Ovary (tissue), 9 donors: ENCODE results near the gene IFIT3. TPM values are rescaled to one million over a fixed set of nuclear protein-coding genes. Genes with fewer than 3 reads are reported as not detected.

ENCODE experiments used
- DNase-seq, 5 donors: peaks; one replicate each; pipeline ENCODE4 v3.0.0-alpha.2; 2019 to 2020
- H3K27ac ChIP-seq, 2 donors: fragments of 200-600 bp; one replicate each; pipeline versions ENCODE4 v1.5.1 to v1.8.0; 2019 to 2022
- H3K27me3 ChIP-seq: fragments of 200-600 bp; one replicate; pipeline ENCODE4 v1.8.0; 2022
- H3K36me3 ChIP-seq: fragments of 200-600 bp; sonication (generic); one replicate; pipeline ENCODE4 v1.5.1; 2019
- H3K4me1 ChIP-seq: one replicate; pipeline ENCODE4 v1.8.1; 2013; ENCODE audit warnings: mild to moderate bottlenecking, moderate library complexity; ENCODE audit not compliant: insufficient read depth
- H3K4me3 ChIP-seq: fragments of 200-600 bp; sonication (generic); one replicate; pipeline ENCODE4 v1.5.1; 2017
- H3K9me3 ChIP-seq, 2 donors: fragments of 200-600 bp in 1 of 2; sonication (generic) in 1 of 2; one replicate each; pipeline versions ENCODE4 v1.5.1 to v1.8.1; 2013 to 2019; ENCODE audit warnings: mild to moderate bottlenecking in 1 of 2, moderate library complexity in 1 of 2
- EP300 ChIP-seq: sonication (generic); formaldehyde crosslinking; IDR thresholded peaks from one replicate; pipeline ENCODE4 v1.6.1; 2017; ENCODE audit warnings: antibody characterized with exemption
- POLR2A ChIP-seq: fragments of 450-650 bp; IDR thresholded peaks from one replicate; pipeline ENCODE4 v1.6.1; 2017; ENCODE audit warnings: antibody characterized with exemption, mild to moderate bottlenecking, moderate library complexity
- WGBS, 3 donors: extraction: QIAGEN DNeasy Blood & Tissue Kit in 1 of 3; methylation state at CpG; one replicate each; pipeline versions ENCODE4 v1.1.5 to v1.1.7; 2013 to 2017; 5-methylcytosine and 5-hydroxymethylcytosine counted together
- intact Hi-C, 4 donors: fragments of 100-400 bp; cut with DNase I; formaldehyde crosslinking; loops; one replicate each; pipeline versions ENCODE4 v1.11.0 to v1.15.1; 2022 to 2023
- polyA plus RNA-seq, 2 donors: library from polyadenylated mRNA; stranded (reverse); fragments of 200-250 nt in 1 of 2; fragments of 350-450 nt in 1 of 2; fragmentation: Illumina TruSeq in 1 of 2; extraction: RNeasy Lipid Tissue Mini Kit (QIAGEN cat#74804) in 1 of 2; gene quantifications; one replicate each; pipeline ENCODE4 v1.2.3, GENCODE V29; 2013 to 2014
- total RNA-seq, 7 donors: library from RNA; depleted of rRNA in 2 of 7; stranded (reverse); fragments of >200 nt in 2 of 7; fragmentation: NEBNext Ultra II Directional in 3 of 7; extraction: Animal tissue kit (Norgen Biotek cat#: 25700) in 3 of 7; gene quantifications; one replicate each; pipeline versions ENCODE4 v1.1.0 to v1.2.4, GENCODE V29; 2016 to 2023
- TF ChIP-seq, protein P1 (sequence below), 3 donors: fragments of 450-650 bp in 2 of 3; fragments of 200-600 bp in 1 of 3; IDR thresholded peaks; one replicate each; pipeline versions ENCODE4 v1.5.1 to v1.8.0; 2016 to 2022; ENCODE audit warnings: antibody characterized with exemption in 3 of 3, mild to moderate bottlenecking in 1 of 3
- donor health status: DM: no; HTN: no; CAD: no; lungs with moderate emphysema.
- donor health status: DM: no; HTN: no; CAD: no.
- donor health status: Bipolar disorder and iron deficiency.
- donor health status: DM: yes; HTN: yes; CAD: no.
- donor health status: DM: no; HTN: no; CAD: no.
- donor health status: DM: yes; HTN: yes; CAD: no.

The IFIT3 gene
- total and polyA plus RNA-seq, 9 donors = 5.7 to 31.5 (median 12.2) TPM

DNA sequence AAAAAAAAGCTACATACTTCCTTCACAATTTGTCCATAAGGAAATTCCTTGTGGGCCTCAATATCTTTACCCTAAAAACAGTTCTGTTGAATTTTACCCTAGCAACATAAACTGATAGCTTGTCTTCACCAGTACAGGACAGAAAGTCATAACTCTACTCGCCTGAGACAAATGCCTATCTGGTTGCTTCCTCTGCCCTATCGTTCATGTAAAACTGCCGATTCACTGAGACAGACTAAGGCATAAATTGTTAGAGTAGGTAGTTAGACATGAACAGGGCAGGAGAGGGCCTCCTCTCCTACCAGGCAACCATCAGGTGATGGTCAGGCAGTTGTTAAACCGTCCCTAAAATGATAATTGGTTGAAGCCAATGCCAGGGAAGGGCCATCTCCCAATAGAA lies 25.0 kb downstream of the IFIT3 start:
- no peak overlapping the region for H3K27ac ChIP-seq
- H3K36me3 ChIP-seq = no peaks in the 10 kb centered on the region
- no peak for TF ChIP-seq EP300
- TF ChIP-seq, protein P1, sequence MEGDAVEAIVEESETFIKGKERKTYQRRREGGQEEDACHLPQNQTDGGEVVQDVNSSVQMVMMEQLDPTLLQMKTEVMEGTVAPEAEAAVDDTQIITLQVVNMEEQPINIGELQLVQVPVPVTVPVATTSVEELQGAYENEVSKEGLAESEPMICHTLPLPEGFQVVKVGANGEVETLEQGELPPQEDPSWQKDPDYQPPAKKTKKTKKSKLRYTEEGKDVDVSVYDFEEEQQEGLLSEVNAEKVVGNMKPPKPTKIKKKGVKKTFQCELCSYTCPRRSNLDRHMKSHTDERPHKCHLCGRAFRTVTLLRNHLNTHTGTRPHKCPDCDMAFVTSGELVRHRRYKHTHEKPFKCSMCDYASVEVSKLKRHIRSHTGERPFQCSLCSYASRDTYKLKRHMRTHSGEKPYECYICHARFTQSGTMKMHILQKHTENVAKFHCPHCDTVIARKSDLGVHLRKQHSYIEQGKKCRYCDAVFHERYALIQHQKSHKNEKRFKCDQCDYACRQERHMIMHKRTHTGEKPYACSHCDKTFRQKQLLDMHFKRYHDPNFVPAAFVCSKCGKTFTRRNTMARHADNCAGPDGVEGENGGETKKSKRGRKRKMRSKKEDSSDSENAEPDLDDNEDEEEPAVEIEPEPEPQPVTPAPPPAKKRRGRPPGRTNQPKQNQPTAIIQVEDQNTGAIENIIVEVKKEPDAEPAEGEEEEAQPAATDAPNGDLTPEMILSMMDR (IDR thresholded peaks at IDR 0.05) = no peak
- no peak for TF ChIP-seq POLR2A
- peaks cover 7% of the 10 kb centered on the region for H3K4me1 ChIP-seq
- H3K27me3 ChIP-seq = no peaks in the 10 kb centered on the region
- no peaks in the 10 kb centered on the region for H3K9me3 ChIP-seq
- no peak overlapping the region for H3K4me3 ChIP-seq
- WGBS, 3 donors = 92 to 96% (median 93%) methylated on average over 4 of the region's 4 CpGs
- no peak for DNase-seq
- intact Hi-C loops = no loop called here

DNA sequence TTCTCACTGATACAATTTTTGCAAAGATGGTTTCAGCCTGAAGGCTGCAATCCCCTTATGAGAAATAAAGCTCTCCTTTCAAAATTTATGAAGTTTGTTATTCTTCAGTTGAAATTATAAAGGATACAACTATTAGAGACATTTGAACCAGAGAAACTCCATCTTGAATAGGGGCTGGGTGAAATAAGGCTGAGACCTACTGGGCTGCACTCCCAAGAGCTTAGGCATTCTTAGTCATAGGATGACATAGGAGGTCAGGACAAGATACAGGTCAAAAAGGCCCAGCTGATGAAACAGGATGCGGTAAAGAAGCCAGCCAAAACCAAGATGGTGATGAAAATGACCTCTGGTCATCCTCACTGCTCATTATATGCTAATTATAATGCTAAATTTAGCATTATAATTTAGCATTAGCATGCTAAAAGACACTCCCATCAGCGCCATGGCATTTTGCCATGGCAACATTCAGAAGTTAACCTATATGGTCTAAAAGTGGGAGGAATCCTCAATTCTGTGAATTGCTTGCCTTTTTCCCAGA lies 27.7 kb downstream of the IFIT3 start:
- H3K27me3 ChIP-seq = no peaks in the 10 kb centered on the region
- TF ChIP-seq EP300 = no peak
- no peak for TF ChIP-seq POLR2A
- TF ChIP-seq, protein P1 (IDR thresholded peaks at IDR 0.05) = no peak
- H3K9me3 ChIP-seq = no peaks in the 10 kb centered on the region
- 90 to 95% (median 92%) methylated on average over 2 of the region's 2 CpGs for WGBS, 3 donors
- intact Hi-C loops = no loop called here
- H3K36me3 ChIP-seq = no peaks in the 10 kb centered on the region
- H3K4me3 ChIP-seq = no peak overlapping the region
- H3K4me1 ChIP-seq = peaks cover 3% of the 10 kb centered on the region
- DNase-seq = no peak
- H3K27ac ChIP-seq = no peak overlapping the region

DNA sequence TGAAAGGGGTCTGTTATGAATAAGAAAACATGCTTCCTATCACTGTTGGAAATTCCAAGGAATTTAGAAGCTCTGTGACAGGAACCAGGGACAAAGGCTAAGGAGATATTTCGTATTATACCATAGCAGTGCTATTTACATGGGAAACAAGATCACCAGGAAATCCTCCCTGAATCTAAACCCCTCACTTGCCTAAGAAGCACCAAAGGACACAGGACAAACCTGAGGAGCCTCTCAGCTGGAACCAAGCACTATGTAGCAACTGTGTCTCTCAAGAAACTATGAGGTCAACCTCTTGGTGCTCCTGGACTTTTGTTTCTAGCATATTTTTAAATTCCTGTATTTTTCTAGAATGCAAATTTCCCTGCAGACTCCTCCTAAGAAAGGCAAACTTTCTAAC lies 29.3 kb downstream of the IFIT3 start:
- intact Hi-C loops = no loop called here
- Histone ChIP-seq H3K36me3 (no peaks in the 10 kb centered on the region), H3K9me3 (no peaks in the 10 kb centered on the region), H3K4me3 (no peak overlapping the region), H3K27ac (no peak overlapping the region), H3K27me3 (no peaks in the 10 kb centered on the region), H3K4me1 (no peaks in the 10 kb centered on the region)
- 56 to 71% (median 60%) methylated on average over 1 of the region's 1 CpG for WGBS, 3 donors
- DNase-seq = no peak
- TF ChIP-seq EP300 = no peak
- no peak for TF ChIP-seq POLR2A
- TF ChIP-seq, protein P1 (IDR thresholded peaks at IDR 0.05) = no peak

DNA sequence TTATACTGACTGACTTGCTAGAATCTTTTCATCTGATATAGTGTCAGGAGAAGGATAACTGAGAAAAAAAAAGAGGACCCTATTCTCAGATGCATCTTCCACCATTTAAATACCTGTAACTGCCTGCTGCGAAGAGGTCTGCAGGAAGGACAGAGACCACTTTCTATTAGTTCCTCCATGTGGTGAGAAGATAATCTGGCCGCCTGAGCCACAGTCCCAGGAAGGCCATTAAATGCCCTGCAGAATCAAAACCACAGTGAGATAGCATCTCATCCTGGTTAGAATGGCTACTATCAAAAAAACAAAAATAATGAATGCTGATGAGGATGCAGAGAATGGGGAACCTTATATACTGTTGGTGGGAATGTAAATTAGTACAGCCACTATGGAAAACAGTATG lies 30.2 kb downstream of the IFIT3 start:
- no peak for DNase-seq
- H3K27ac ChIP-seq = no peak overlapping the region
- H3K9me3 ChIP-seq = no peaks in the 10 kb centered on the region
- no peaks in the 10 kb centered on the region for H3K4me1 ChIP-seq
- H3K4me3 ChIP-seq = no peak overlapping the region
- intact Hi-C loops = no loop called here
- WGBS, 3 donors = 92 to 97% (median 96%) methylated on average over 2 of the region's 2 CpGs
- H3K27me3 ChIP-seq = no peaks in the 10 kb centered on the region
- H3K36me3 ChIP-seq = no peaks in the 10 kb centered on the region
- TF ChIP-seq EP300 (no peak), POLR2A (no peak)
- TF ChIP-seq, protein P1 (IDR thresholded peaks at IDR 0.05) = no peak
